Activated T-cell treated with anti-CD3 and anti-CD28 coated beads for 24 hours (primary cell): Measurements from ENCODE around the gene SS18L1.

Source experiments
- DNase-seq: peaks from one replicate; pipeline ENCODE4 v3.0.0-alpha.2; 2020; ENCODE audit warnings: low read depth

Gene SS18L1

GRCh38 chr20:62174021-62174804 is 30.6 kb downstream of the SS18L1 start:
- no peak for DNase-seq

DNA sequence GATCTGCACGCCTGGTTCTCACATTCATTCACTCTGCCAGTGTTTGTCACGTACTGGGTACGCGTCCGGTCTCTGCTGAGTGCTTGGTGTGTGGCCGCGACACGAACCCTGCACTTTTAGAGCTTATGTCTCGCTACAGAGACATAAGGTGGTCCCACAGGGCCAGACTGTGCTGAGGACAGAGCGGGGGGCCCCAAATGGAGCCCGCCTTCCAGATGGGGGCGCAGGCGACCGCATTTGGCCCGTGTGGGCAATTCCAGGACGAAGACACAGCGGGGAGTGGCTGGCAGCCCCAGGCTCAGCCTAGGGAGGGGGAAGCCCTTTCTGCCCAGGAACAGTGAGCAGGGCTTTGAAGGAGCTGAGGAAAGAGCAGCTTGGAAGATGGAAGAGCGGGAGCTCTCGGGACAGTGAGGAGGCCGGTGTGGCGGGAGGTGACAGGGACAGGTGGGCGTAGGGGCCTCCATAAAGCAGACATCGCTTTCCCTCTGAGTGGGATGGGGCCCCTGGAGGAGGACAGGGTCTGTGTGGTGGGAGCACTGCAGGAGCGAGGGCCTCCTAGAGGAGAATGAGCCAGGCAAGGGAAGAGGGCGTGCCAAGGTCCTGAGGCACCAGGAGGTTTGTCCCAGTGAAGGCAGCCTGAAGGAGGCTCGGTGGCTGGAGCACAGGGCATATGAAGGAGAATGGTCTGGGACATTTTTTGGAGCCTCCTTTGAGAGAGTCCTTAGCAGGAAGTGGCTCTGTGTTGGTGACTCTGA is 31.5 kb downstream of the SS18L1 start:
- DNase-seq, result no peak

GRCh38 chr20:62175711-62176110 is 32.1 kb downstream of the SS18L1 start:
- DNase-seq, result no peak

GRCh38 chr20:62176866-62177265 is 33.3 kb downstream of the SS18L1 start:
- DNase-seq, result no peak

DNA sequence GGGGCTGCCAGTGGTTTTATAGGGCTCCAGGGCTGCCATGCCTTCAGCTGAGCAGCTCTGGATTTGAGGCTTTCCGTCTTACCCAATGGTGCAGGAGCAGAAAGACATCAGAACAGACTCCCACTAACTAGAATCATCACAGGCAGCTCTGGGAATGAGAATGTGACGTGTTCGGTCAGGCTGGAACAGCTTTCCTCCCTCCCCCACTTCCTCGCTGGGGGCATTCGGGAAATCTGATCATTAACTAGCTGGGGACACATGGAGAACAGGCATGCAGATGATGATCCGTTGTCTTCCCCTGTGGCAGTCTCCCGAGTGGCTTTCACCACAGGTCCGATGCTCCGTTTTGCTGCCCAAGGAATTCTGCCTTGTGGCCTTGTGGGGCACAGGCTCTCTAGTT is 33.7 kb downstream of the SS18L1 start:
- DNase-seq, result no peak

DNA sequence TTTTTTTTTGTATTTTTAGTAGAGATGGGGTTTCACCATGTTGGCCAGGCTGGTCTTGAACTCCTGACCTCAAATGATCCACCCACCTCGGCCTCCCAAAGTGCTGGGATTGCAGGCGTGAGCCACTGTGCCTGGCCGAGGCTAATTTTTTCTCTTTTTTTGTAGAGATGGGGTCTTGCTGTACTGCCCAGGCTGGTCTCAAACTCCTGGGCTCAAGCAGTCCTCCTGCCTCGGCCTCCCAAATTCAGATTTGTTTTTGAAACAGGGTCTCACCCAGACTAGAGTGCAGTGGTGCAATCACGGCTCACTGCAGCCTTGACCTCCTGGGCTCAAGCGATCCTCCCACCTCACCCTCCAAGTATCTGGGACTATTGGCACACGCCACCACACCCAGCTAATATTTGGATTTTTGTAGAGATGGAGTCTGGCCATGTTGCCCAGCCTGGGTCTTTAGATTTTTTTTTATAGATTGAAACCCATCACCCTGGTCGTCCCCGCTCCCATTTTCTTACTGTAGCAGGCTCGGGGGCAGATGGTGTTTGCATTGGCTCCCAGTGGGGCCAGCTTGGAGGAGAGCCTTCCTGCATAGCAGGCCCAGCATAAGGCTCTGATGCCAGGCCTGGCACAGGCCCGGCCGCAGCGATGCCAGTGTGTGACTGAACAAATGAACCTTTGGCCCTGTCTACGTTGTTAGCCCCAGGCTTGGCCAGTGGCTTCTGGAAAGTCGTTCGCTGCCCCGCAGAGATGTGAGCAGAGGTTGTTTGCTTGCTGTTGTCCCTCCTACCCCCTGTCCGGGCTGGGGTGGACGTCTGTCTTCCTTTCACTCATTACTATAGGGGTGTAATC is 35.0 kb downstream of the SS18L1 start:
- no peak for DNase-seq

DNA sequence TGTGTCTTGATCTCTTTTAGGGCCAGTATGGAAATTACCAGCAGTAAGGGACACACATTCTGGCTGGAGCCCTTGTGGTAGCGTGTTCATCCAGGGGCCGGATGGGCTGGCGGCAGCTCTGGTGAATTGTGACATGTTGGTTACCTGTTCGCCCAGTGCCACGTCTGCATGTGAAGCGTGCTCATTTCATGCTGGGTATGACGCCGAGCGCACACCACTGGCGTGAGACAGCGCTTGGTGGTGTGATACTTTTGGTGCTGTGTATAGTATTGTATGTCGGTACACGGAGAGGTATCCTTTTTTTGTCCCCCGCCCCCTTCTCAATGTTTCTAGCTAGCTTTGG is 35.6 kb downstream of the SS18L1 start:
- no peak for DNase-seq

DNA sequence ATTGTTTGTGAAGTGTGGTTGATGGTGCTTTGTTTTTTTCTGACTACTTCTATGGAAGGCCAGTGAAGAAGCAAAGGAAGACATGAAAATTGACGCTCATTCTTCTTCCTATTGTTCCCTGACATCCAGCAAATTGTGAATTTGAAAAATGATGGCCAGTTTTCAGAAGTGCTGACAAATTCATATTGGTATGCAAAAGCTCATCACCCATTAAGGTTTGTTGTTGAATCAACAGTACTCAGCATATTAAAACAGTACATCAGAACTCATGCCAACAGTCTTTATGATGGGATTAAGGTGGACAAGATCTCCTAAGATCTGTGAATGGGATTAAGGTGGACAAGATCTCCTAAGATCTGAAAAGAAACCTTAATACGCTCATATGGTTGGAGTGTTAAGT is 38.2 kb downstream of the SS18L1 start:
- no peak for DNase-seq

DNA sequence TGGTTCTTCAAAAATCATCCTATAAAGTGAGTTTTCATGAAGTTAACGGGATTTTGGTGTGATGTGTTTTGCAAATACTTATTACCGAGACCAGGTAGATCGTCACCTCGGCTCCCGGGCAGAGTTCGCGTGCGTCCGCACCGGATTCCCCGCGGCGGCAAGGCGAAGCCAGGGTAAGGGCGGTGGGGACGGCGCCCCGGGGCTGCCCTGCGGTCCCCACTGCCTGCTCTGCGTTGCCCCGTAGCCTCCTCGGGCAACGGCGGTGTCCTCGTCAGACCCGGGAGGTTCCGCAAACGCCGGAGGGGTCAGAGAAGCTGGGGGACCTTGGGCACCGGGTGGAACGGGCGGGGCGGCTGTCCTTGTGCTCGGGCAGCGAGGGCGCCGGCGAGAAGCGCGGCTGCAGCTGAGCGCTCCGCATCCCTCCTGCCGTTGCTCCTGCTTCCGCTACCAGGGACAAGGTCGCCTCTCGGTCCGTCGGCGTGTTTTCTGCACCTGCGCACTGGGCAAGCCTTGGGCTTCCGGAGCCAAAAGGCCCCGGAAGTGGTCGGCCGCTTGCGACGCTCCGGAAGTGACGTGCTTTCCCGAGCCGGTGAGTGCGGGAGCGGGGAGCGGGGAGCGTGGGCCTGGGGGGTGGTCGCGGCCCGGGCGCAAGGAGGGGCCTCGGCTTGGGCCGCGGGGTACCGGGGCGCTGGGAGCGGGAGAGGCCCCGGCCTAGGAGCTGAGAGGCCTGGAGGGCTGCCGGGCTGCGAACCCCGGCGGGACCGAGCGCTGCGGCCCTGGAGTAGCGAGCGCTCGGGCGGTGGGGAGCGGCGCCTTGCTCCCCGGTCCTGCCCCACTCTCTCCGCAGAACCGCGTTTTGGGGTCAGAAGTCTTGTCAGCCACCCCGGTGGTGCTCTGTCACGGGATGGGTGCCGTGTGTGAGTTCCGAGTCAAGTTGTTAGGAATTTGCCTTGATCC is 39.2 kb downstream of the SS18L1 start, which contains the start of gene MTG2:
MTG2 (plus strand) TSS at position 560 of the 957 bp plus-strand sequence. CDS start 10,393 bp downstream, outside the sequence.
- peak; percentile 93 for DNase-seq

DNA sequence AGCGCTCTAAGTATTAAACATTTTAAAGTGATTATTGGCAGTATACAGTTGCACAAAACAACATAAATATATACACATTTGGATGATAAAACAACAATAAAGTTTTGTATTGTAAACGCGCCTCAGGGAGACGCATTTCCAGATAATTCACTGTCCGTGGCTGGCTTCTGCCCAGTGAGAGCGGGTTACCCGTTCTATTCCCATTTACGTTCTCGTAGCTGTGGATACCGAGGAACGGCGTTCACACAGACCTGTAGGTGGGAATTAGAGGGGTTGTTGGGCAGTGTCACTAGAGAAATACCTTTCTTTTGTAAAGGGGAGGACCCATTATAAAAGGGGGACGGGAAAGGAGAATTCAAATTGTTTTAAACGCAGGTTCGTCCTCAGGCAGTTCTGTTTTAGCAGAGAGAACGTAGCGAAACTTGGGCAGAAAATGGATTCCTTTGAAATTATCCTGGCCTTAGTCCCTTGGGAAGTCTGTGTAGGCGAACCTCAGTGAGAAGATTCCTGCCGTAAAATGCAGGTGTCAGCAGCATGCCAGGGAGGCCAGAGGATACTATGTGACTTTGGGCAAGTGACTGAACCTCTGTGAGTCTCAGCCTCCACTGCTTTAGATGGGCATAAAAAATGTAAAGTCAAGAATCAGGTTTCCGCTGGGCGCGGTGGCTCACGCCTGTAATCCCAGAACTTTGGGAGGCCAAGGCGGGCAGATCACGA is 40.0 kb downstream of the SS18L1 start:
- no peak for DNase-seq

DNA sequence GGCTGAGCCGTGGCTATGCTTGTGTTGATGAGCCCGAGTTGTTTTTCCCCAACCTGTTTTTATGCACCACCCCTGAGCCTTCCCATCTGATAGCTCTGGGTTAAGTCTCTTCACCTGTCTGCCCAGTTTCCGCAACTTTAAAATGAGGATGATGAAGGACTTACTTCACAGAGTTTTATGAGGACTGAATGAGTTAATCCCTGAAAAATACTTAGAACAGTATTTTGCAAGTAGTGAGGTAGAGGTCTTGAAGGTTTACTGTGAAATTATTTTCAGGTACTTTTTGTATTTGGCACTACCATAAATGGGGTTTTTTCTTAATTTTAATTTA is 42.5 kb downstream of the SS18L1 start:
- no peak for DNase-seq

GRCh38 chr20:62186887-62187866 is 43.6 kb downstream of the SS18L1 start:
- no peak for DNase-seq

DNA sequence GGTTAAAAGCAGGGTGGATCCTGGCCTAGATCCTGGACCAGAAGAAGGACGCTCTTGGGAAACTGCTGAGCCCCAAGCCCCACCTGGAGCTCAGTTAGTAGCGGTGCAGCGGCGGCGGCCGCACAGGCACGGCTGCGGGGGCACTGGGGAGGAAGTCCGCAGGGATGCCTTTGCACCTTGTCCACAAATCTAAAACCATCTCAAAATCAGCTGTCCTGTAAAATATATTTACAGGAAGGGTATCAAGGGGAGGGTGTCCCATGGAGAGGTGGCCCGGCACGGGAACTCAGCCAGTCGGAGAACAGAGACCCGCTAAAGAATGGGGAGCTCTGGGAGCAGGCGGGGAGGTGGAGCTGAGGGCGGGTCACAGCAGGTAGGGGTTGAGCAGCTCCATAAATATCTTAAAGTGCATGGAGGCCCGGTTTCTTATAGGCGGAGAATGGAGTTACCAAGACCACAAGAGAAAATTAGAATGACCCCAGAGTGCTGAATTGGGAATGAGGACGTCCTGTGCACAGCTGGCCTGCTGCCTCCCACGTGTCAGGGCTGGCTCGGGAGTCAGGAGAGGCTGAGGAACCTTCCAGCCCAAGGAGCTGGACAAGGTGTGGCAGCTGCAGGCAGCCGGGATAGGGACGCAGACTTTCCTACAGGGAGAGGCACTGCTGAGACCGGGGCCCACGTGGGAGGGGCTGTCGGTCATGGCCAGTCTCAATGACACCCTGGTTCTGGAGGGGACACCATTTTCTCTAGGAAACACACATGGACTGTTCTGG is 47.3 kb downstream of the SS18L1 start:
- no peak for DNase-seq

DNA sequence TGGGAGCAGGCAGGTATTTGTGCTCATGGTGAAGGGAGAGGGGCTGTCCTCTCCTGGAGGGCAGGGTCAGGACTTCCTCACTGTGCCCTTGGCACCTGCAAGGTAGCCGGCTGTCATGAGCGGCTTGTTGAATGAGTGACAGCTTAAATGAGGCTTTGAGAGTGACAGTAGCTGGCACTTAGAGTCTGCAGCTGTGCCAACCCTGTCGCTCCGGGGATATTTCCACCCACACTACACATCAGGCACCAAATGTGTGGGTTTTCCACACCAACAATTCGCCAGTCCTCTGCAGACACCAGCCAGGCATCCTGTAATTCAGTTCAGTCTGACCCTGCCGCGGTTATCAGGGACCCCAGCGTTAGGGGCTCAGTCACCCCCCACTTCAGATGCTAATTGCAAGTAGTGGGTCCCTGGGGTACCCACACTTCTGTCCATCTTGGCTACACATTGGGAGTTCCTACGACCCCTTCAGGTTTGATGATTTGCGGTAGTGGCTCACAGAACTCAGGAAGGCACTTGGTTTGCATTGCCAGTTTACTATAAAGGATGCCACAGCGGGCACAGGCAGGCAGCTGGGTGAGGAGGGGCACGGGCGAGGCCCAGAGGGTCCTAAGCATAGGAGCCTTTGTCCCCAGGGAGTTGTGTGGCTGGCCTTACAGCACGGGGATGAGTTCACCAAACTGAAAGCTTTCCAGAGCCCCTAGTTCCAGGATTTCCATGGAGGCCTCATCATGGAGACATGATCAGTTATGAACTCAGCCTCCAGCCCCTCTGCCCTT is 48.4 kb downstream of the SS18L1 start:
- no peak for DNase-seq

- no peak for DNase-seq
Observed at GRCh38 chr20:62192635-62193034, 49.1 kb downstream of the SS18L1 start.

DNA sequence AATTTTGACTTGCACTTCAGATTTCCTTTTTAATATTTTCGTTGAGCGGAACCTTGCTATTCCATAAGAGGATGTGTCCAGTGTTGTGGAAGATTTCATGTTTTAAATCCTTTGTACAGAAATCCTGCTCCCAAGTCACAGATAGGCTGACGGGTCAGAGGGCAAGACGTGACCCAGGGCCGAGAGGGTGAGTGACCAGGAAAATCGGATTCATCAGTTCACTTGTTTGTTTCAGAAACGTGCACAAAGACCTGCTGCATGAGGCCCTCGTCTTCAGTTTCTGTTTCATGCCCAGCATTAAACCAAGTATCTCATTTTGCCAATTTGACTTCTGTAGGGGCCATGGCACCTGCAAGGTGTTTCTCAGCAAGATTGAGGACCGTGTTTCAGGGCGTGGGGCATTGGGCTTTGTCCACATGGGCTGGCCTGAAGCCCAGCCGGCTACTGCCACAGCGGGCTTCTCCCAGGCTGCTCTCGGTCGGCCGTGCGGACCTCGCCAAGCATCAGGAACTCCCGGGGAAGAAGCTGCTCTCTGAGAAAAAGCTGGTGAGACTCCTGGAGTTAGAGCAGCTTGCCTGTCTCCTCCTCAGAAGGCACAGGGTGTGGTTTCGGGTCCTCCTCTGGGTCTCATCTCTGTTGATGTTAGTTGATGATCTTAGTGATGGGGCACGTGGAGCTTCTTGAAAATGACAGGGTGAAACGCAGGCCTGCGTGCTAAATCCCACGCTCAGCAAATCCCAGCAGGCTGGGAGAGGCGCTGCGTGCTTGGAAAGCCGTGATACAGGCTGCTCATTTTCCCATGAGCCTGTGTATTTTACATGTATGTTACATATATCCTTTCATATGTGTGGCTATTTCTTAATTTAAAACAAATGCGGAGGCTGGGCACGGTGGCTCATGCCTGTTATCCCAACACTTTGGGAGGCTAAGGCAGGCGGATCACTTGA is 49.8 kb downstream of the SS18L1 start:
- no peak for DNase-seq

GRCh38 chr20:62195075-62195405 is 51.5 kb downstream of the SS18L1 start:
- no peak for DNase-seq
